ENCODE measurements around the gene BTG1.

DNA sequence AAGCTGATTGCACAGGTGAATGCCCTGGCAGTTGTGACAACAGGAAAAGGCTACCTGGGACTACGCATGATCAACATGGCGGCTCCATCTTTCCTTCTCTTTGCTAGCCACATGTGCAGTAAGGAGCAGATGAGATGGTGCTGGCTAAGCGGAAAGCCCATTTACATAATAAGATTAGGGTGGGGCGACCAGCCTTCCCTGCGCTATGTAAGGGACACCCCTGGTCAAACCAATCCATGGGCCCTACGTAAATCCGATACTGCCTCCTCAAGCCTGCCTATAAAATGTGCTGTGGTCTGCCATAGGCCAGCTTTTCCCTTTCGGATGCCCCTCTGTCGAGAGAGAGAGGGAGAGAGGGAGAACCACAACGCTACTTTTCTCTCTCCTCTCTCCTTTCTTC lies 31.0 kb upstream of the BTG1 start:
- TF ChIP-seq, protein P1, sequence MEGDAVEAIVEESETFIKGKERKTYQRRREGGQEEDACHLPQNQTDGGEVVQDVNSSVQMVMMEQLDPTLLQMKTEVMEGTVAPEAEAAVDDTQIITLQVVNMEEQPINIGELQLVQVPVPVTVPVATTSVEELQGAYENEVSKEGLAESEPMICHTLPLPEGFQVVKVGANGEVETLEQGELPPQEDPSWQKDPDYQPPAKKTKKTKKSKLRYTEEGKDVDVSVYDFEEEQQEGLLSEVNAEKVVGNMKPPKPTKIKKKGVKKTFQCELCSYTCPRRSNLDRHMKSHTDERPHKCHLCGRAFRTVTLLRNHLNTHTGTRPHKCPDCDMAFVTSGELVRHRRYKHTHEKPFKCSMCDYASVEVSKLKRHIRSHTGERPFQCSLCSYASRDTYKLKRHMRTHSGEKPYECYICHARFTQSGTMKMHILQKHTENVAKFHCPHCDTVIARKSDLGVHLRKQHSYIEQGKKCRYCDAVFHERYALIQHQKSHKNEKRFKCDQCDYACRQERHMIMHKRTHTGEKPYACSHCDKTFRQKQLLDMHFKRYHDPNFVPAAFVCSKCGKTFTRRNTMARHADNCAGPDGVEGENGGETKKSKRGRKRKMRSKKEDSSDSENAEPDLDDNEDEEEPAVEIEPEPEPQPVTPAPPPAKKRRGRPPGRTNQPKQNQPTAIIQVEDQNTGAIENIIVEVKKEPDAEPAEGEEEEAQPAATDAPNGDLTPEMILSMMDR (IDR thresholded peaks at IDR 0.05; ENCODE audit: low read length): no peak
- TF ChIP-seq EZH2 (optimal IDR thresholded peaks at IDR 0.05; ENCODE audit: low read depth, low read length) (no peak), EZH2phosphoT487 (IDR thresholded peaks at IDR 0.05; ENCODE audit: low read length) (no peak)
